SK-N-MC (cell line): ENCODE results near the gene CAMTA1.

Experiments
- EZH2 ChIP-seq: fragments of 200-600 bp; sonication (generic); IDR thresholded peaks from one replicate; pipeline ENCODE4 v1.6.1; 2017; ENCODE audit warnings: antibody characterized with exemption
- POLR2AphosphoS5 ChIP-seq: IDR thresholded peaks from 2 replicates; pipeline ENCODE4 v1.6.1; 2012; ENCODE audit warnings: mild to moderate bottlenecking, low read depth, low read length, borderline replicate concordance

DNA sequence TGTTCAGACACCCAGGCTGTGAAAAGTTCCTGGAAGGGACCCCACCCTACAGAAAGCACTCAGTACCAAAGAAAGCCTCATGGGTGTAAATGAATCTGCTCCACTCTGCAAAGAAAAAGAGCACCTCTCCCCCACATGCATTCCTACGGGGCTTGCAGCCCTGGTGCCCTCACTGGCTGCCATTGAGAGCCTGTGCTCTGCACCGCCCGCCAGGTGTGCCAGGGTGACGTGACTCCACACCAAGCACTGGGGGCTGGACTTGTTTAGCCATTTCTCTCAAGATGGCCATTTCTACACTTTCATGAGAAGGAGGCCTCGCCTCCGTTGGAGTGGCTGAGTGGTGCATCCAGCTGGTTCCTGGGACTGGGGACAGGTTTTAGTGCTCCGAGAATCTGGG, 605.3 kb downstream of the CAMTA1 start:
- TF ChIP-seq EZH2 (no peak), POLR2AphosphoS5 (no peak)
